ENCODE results near the gene GALNT18. TPM values are rescaled to one million over a fixed set of nuclear protein-coding genes. Genes with fewer than 3 reads are reported as not detected.

The GALNT18 gene
- total RNA-seq, 2 experiments from 2014 or later, result not detected

GRCh38 chr11:11581481-11581880, 40.3 kb downstream of the GALNT18 start:
- no peaks in the 10 kb centered on the region for H3K79me2 ChIP-seq (ENCODE audit: insufficient read depth, low read depth, low read length)
- H3K36me3 ChIP-seq (ENCODE audit: insufficient read depth, low read length), result no peaks in the 10 kb centered on the region
- intact Hi-C loops (cut with micrococcal nuclease; ENCODE audit: unreplicated experiment), result no loop called here
- no peaks in the 10 kb centered on the region for H3K9me2 ChIP-seq (ENCODE audit: insufficient read depth, low read length)
- TF ChIP-seq EZH2phosphoT487 (IDR thresholded peaks at IDR 0.05; ENCODE audit: borderline replicate concordance, low read depth, low read length) (no peak), CTCF (conservative IDR thresholded peaks at IDR 0.05; ENCODE audit: low read length) (no peak)
- ChIA-PET POLR2A (no interaction called here), CTCF (ENCODE audit: unreplicated experiment) (no interaction called here)
- no peaks in the 10 kb centered on the region for H4K20me1 ChIP-seq (ENCODE audit: insufficient read depth, low read length)
- H2AFZ ChIP-seq (ENCODE audit: low read length), result no peak overlapping the region
- no peak overlapping the region for H3K4me3 ChIP-seq (ENCODE audit: low read depth, low read length, poor library complexity, severe bottlenecking)
- H3K4me1 ChIP-seq (ENCODE audit: insufficient read depth, low read length, poor library complexity, severe bottlenecking), result no peaks in the 10 kb centered on the region
- H3K27ac ChIP-seq (ENCODE audit: low read depth, low read length, poor library complexity, severe bottlenecking), result no peak overlapping the region
- no TSS peak for BruUV-seq (replicated peaks)
- no peak for DNase-seq (ENCODE audit: low spot score)
- no peaks in the 10 kb centered on the region for H3K9me3 ChIP-seq (ENCODE audit: low read length)
- H3K4me2 ChIP-seq (ENCODE audit: low read length), result no peak overlapping the region

- H3K27ac ChIP-seq (ENCODE audit: low read depth, low read length, poor library complexity, severe bottlenecking), result no peak overlapping the region
- H3K79me2 ChIP-seq (ENCODE audit: insufficient read depth, low read depth, low read length), result no peaks in the 10 kb centered on the region
- ChIA-PET POLR2A (no interaction called here), CTCF (ENCODE audit: unreplicated experiment) (no interaction called here)
- H3K4me2 ChIP-seq (ENCODE audit: low read length), result no peak overlapping the region
- intact Hi-C loops (cut with micrococcal nuclease; ENCODE audit: unreplicated experiment), result no loop called here
- no peaks in the 10 kb centered on the region for H3K9me2 ChIP-seq (ENCODE audit: insufficient read depth, low read length)
- no peak overlapping the region for H3K4me3 ChIP-seq (ENCODE audit: low read depth, low read length, poor library complexity, severe bottlenecking)
- no peaks in the 10 kb centered on the region for H3K36me3 ChIP-seq (ENCODE audit: insufficient read depth, low read length)
- BruUV-seq (replicated peaks), result no TSS peak
- no peaks in the 10 kb centered on the region for H3K4me1 ChIP-seq (ENCODE audit: insufficient read depth, low read length, poor library complexity, severe bottlenecking)
- H4K20me1 ChIP-seq (ENCODE audit: insufficient read depth, low read length), result no peaks in the 10 kb centered on the region
- H2AFZ ChIP-seq (ENCODE audit: low read length), result no peak overlapping the region
- no peak for TF ChIP-seq EZH2phosphoT487 (IDR thresholded peaks at IDR 0.05; ENCODE audit: borderline replicate concordance, low read depth, low read length)
- no peak for TF ChIP-seq CTCF (conservative IDR thresholded peaks at IDR 0.05; ENCODE audit: low read length)
- no peaks in the 10 kb centered on the region for H3K9me3 ChIP-seq (ENCODE audit: low read length)
- DNase-seq (ENCODE audit: low spot score), result no peak
Measured at GRCh38 chr11:11580841-11581411, 40.9 kb downstream of the GALNT18 start.

- H2AFZ ChIP-seq (ENCODE audit: low read length), result no peak overlapping the region
- ChIA-PET CTCF (ENCODE audit: unreplicated experiment) (no interaction called here), POLR2A (no interaction called here)
- H3K36me3 ChIP-seq (ENCODE audit: insufficient read depth, low read length), result no peaks in the 10 kb centered on the region
- no peaks in the 10 kb centered on the region for H3K79me2 ChIP-seq (ENCODE audit: insufficient read depth, low read depth, low read length)
- no TSS peak for BruUV-seq (replicated peaks)
- H3K4me1 ChIP-seq (ENCODE audit: insufficient read depth, low read length, poor library complexity, severe bottlenecking), result no peaks in the 10 kb centered on the region
- H3K9me3 ChIP-seq (ENCODE audit: low read length), result no peaks in the 10 kb centered on the region
- no peaks in the 10 kb centered on the region for H4K20me1 ChIP-seq (ENCODE audit: insufficient read depth, low read length)
- H3K4me3 ChIP-seq (ENCODE audit: low read depth, low read length, poor library complexity, severe bottlenecking), result no peak overlapping the region
- intact Hi-C loops (cut with micrococcal nuclease; ENCODE audit: unreplicated experiment), result no loop called here
- H3K9me2 ChIP-seq (ENCODE audit: insufficient read depth, low read length), result no peaks in the 10 kb centered on the region
- DNase-seq (ENCODE audit: low spot score), result no peak
- no peak overlapping the region for H3K27ac ChIP-seq (ENCODE audit: low read depth, low read length, poor library complexity, severe bottlenecking)
- TF ChIP-seq EZH2phosphoT487 (IDR thresholded peaks at IDR 0.05; ENCODE audit: borderline replicate concordance, low read depth, low read length), result no peak
- no peak for TF ChIP-seq CTCF (conservative IDR thresholded peaks at IDR 0.05; ENCODE audit: low read length)
- H3K4me2 ChIP-seq (ENCODE audit: low read length), result no peak overlapping the region
Measured at GRCh38 chr11:11580012-11580411, 41.8 kb downstream of the GALNT18 start.

Measured in OCI-LY7 (cell line).